IPS-18c (cell line): Measurements from ENCODE around the gene EYA3.

ENCODE experiments used
- H3K4me3 ChIP-seq: 2 replicates; pipeline ENCODE4 v1.7.0; 2013; ENCODE audit warnings: low read depth, mild to moderate bottlenecking, low read length, moderate library complexity; ENCODE audit not compliant: insufficient read depth
- H3K9me3 ChIP-seq: one replicate; pipeline ENCODE4 v1.6.1; 2013; ENCODE audit warnings: mild to moderate bottlenecking, low read length, moderate library complexity; ENCODE audit not compliant: control insufficient read depth, insufficient read depth

Gene EYA3

DNA sequence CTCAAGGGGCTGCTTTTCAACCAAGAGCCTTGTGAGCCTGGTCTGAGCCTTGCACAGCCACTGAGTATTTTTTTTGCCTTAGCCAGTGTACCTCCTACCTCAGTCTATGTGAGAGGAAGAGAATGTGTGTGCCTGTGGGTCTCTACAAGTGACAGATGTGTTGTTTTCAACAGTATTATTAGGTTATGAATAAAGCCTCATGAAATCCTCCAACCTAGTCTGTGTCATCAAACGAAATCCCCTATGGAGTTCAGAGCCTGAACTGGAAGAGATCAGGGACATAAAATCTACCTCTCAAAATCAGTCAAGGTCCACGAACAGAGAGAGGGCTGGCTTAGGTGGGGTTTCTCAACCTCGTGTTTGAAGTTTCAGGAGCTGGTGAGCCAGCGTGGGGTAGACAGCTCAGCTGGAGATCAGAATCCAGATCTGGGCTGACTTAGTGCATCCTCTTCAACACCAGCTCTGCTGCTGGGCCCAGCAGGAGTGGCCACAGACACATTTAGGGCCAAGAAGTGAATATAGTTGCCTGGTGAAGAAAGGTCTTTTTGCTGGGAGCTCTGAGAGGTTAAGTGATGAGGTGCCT, 120.4 kb downstream of the EYA3 start:
- Histone ChIP-seq H3K9me3 (peaks cover 3% of the 10 kb centered on the region), H3K4me3 (no peak overlapping the region)

- Histone ChIP-seq H3K9me3 (peaks cover 3% of the 10 kb centered on the region), H3K4me3 (no peak overlapping the region)
Observed at GRCh38 chr1:27967106-27967883, 121.1 kb downstream of the EYA3 start.

DNA sequence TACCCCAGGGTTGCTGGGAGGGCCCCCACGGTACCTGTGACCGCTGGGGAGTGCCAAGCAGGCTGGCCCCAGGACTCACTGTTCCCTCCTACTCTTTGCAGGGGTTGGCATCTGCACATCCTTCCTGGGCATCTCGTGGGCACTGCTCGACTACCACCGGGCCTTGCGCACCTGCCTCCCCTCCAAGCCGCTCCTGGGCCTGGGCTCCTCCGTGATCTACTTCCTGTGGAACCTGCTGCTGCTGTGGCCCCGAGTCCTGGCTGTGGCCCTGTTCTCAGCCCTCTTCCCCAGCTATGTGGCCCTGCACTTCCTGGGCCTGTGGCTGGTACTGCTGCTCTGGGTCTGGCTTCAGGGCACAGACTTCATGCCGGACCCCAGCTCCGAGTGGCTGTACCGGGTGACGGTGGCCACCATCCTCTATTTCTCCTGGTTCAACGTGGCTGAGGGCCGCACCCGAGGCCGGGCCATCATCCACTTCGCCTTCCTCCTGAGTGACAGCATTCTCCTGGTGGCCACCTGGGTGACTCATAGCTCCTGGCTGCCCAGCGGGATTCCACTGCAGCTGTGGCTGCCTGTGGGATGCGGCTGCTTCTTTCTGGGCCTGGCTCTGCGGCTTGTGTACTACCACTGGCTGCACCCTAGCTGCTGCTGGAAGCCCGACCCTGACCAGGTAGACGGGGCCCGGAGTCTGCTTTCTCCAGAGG, 121.9 kb downstream of the EYA3 start:
- H3K9me3 ChIP-seq = peaks cover 3% of the 10 kb centered on the region
- H3K4me3 ChIP-seq = no peak overlapping the region

DNA sequence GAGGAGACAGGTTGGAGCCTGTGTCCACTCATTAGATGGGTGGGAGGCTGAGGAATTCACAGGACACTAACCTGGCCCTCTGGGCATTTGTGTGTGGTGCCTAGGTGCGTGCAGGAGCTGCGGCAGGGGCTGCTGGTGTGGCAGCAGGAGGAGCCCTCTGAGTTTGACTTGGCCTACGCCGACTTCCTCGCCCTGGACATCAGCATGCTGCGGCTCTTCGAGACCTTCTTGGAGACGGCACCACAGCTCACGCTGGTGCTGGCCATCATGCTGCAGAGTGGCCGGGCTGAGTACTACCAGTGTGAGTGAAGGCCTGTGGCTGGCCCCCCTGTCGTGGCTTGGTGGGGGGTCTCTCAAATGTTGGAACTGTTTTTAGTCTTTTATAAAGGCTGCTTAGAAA, 125.0 kb downstream of the EYA3 start:
- Histone ChIP-seq H3K9me3 (no peaks in the 10 kb centered on the region), H3K4me3 (no peak overlapping the region)

- H3K4me3 ChIP-seq = no peak overlapping the region
- no peaks in the 10 kb centered on the region for H3K9me3 ChIP-seq
Observed at GRCh38 chr1:27961646-27962221, 126.7 kb downstream of the EYA3 start.

- peak overlapping the region; percentile 84 for H3K4me3 ChIP-seq
- no peaks in the 10 kb centered on the region for H3K9me3 ChIP-seq
Observed at GRCh38 chr1:27960762-27961645, 127.4 kb downstream of the EYA3 start.

DNA sequence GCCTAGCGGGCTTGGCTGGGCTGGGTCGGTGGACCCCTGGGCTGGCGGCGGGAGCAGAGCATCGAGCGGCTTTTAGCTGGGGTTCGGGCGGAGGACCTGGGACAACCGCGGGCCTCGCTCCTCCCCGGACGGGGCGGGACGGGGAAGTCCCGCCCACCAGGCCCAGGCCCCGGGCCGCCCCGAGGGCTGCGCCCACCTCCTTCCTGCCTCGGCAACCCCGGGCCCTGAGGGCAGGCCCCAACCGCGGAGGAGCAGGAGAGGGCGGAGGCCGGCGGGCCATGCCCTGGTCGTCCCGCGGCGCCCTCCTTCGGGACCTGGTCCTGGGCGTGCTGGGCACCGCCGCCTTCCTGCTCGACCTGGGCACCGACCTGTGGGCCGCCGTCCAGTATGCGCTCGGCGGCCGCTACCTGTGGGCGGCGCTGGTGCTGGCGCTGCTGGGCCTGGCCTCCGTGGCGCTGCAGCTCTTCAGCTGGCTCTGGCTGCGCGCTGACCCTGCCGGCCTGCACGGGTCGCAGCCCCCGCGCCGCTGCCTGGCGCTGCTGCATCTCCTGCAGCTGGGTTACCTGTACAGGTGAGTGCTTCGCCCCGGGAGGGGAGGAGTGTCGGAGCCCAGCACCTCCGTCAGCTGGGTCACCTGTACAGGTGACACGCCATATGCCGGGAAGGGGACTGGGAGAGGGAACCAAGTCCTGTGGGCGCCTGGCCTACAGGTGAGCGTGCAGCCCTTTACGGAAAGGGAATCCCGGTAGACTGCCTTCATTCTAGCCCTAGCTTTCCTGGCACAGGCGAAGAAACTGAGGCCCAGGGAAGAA, 128.4 kb downstream of the EYA3 start, which contains the start of gene XKR8:
Gene XKR8, plus strand, starts transcription at position 182 of the 812 bp plus-strand sequence. Its CDS starts 97 bp downstream, at position 279.
- Histone ChIP-seq H3K4me3 (peak within 1 kb of the TSS; percentile 84), H3K9me3 (no peaks in the 10 kb centered on the region)

GRCh38 chr1:27958513-27958912, 129.9 kb downstream of the EYA3 start:
- Histone ChIP-seq H3K9me3 (no peaks in the 10 kb centered on the region), H3K4me3 (peak overlapping the region; percentile 2; the same call in 1 of the 2 replicates)

DNA sequence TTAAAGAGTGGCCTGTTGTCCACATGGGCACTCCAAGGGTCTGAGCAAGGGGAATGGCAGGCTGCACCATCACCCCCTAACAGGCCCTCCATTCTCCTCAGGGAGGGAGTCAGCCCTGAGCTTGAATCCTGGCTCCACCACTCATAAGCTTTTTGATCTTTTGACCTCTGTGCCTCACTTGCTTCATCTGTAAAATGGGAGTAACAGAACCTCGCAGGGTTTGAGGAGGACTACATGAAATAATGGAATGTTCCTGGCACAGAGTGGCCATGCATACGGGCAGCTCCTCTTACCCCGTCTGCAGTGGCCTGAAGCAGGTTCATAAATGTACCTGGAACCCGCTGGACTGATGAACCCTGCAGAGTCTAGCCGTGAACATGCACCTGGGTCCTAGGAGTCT, 130.8 kb downstream of the EYA3 start:
- Histone ChIP-seq H3K4me3 (no peak overlapping the region), H3K9me3 (no peaks in the 10 kb centered on the region)

- Histone ChIP-seq H3K9me3 (no peaks in the 10 kb centered on the region), H3K4me3 (no peak overlapping the region)
Observed at GRCh38 chr1:27956761-27957160, 131.6 kb downstream of the EYA3 start.

GRCh38 chr1:27955076-27955475, 133.3 kb downstream of the EYA3 start:
- no peak overlapping the region for H3K4me3 ChIP-seq
- no peaks in the 10 kb centered on the region for H3K9me3 ChIP-seq

- Histone ChIP-seq H3K9me3 (no peaks in the 10 kb centered on the region), H3K4me3 (no peak overlapping the region)
Observed at GRCh38 chr1:27954186-27954585, 134.2 kb downstream of the EYA3 start.

GRCh38 chr1:27952147-27952546, 136.3 kb downstream of the EYA3 start:
- no peaks in the 10 kb centered on the region for H3K9me3 ChIP-seq

GRCh38 chr1:27951396-27951795, 137.0 kb downstream of the EYA3 start:
- Histone ChIP-seq H3K4me3 (no peak overlapping the region), H3K9me3 (no peaks in the 10 kb centered on the region)

More at GRCh38 chr1:27952147-27952546, 136.3 kb downstream of the EYA3 start:
- no peak overlapping the region for H3K4me3 ChIP-seq

DNA sequence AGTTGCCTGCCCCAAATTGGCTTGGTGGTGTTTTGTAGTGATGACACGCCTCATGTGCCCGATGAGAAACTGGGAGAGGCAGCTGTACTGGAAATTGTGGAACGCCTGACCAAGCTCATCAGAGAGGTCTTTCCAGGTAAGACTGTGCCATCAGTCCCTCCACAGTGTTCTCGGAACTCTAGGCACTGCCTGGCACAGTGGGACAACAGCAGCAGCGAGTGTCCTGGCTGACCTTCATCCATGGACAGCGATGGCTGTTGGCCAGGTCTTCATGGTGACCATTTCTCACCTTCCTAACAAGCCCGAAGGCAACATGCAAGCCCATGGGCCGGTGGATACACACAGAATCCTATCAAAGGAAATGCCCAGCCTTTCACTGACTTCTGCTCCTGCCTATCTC, 139.4 kb downstream of the EYA3 start:
- H3K9me3 ChIP-seq = no peaks in the 10 kb centered on the region
- no peak overlapping the region for H3K4me3 ChIP-seq

- Histone ChIP-seq H3K4me3 (no peak overlapping the region), H3K9me3 (no peaks in the 10 kb centered on the region)
Observed at GRCh38 chr1:27945020-27945419, 143.4 kb downstream of the EYA3 start.
